Posterior cingulate gyrus (tissue), 11 donors: ENCODE data around the gene CD79A.

Experiments
- DNase-seq, 10 donors: peaks; one replicate each; pipeline versions ENCODE4 v3.0.0 to v3.0.0-alpha.2; 2020 to 2021; ENCODE audit warnings: mixed read lengths in 3 of 10
- intact Hi-C: fragments of 100-400 bp; cut with DNase I; formaldehyde crosslinking; loops from one replicate; pipeline ENCODE4 v1.15.1; 2023

CD79A gene

GRCh38 chr19:41876847-41877832 is at the start of gene CD79A:
CD79A (plus strand) TSS chr19:41877279; CDS start chr19:41877305, 26 bp downstream.
- DNase-seq: peak in 1 of 10 donors; percentile 55
- intact Hi-C loops: no loop called here

- intact Hi-C loops: no loop called here
Measured at GRCh38 chr19:41837981-41838708, 38.9 kb upstream of the CD79A start.

GRCh38 chr19:41839211-41839610 is 37.9 kb upstream of the CD79A start:
- intact Hi-C loops: no loop called here
- no peak for DNase-seq

More at GRCh38 chr19:41837981-41838708, 38.9 kb upstream of the CD79A start:
- peak in 1 of 10 donors; percentile 35 for DNase-seq

GRCh38 chr19:41843371-41843770 is 33.7 kb upstream of the CD79A start:
- intact Hi-C loops: no loop called here

GRCh38 chr19:41844601-41845000 is 32.5 kb upstream of the CD79A start, which contains the start of gene LYPD4:
LYPD4 (minus strand) TSS chr19:41844683; CDS start chr19:41839285, 5,398 bp downstream.
- intact Hi-C loops: no loop called here
- DNase-seq: no peak

More at GRCh38 chr19:41843371-41843770, 33.7 kb upstream of the CD79A start:
- DNase-seq: peak in 1 of 10 donors; percentile 12

- no peak for DNase-seq
- intact Hi-C loops: no loop called here
Measured at GRCh38 chr19:41845001-41845050, 32.3 kb upstream of the CD79A start, which contains the start of gene DMRTC2. DMRTC2 (plus strand) TSS chr19:41845042; CDS start chr19:41847429, 2,387 bp downstream.

- intact Hi-C loops: no loop called here
- DNase-seq: no peak
Measured at GRCh38 chr19:41845051-41845590, 32.0 kb upstream of the CD79A start.

GRCh38 chr19:41847351-41848105 is 29.6 kb upstream of the CD79A start:
- peak in 1 of 10 donors; percentile 39 for DNase-seq
- intact Hi-C loops: no loop called here

GRCh38 chr19:41848666-41849065 is 28.4 kb upstream of the CD79A start:
- intact Hi-C loops: no loop called here
- no peak for DNase-seq

GRCh38 chr19:41849067-41849466 is 28.0 kb upstream of the CD79A start:
- intact Hi-C loops: no loop called here

GRCh38 chr19:41850381-41850780 is 26.7 kb upstream of the CD79A start:
- intact Hi-C loops: no loop called here
- DNase-seq: peak in 1 of 10 donors; percentile 58

More at GRCh38 chr19:41849067-41849466, 28.0 kb upstream of the CD79A start:
- DNase-seq: no peak

GRCh38 chr19:41851456-41851855 is 25.6 kb upstream of the CD79A start:
- intact Hi-C loops: no loop called here

GRCh38 chr19:41853344-41853743 is 23.7 kb upstream of the CD79A start:
- peak in 1 of 10 donors; percentile 4 for DNase-seq
- intact Hi-C loops: no loop called here

More at GRCh38 chr19:41851456-41851855, 25.6 kb upstream of the CD79A start:
- DNase-seq: peak in 1 of 10 donors; percentile 5

- DNase-seq: peak in 1 of 10 donors; percentile 21
- intact Hi-C loops: no loop called here
Measured at GRCh38 chr19:41853768-41854167, 23.3 kb upstream of the CD79A start.

- intact Hi-C loops: loop anchor here (2.0 kb wide), 1 partner anchor 100 kb away; the partner anchor contains the start of gene RABAC1
Measured at GRCh38 chr19:41859213-41859617, 17.9 kb upstream of the CD79A start.

GRCh38 chr19:41859618-41860418 is 17.3 kb upstream of the CD79A start, which contains the start of gene RPS19:
RPS19 (plus strand) TSS chr19:41860255; CDS start chr19:41860775, 520 bp downstream.
- intact Hi-C loops: loop anchor here (1.0 to 5.0 kb wide), 3 partner anchors 24 to 99 kb away; partner anchors contain the start of gene RABAC1
- peak; percentile 97 to 100 (median 99) for DNase-seq

More at GRCh38 chr19:41859213-41859617, 17.9 kb upstream of the CD79A start:
- no peak for DNase-seq

- intact Hi-C loops: loop anchor here (1.0 to 5.0 kb wide), 2 partner anchors 24 to 77 kb away; no protein-coding TSS in a partner anchor
- no peak for DNase-seq
Measured at GRCh38 chr19:41860419-41861115, 16.5 kb upstream of the CD79A start.

- peak in 2 of 10 donors; percentile 8 to 14 for DNase-seq
- intact Hi-C loops: loop anchor here (5.0 kb wide), 1 partner anchor 76 kb away; no protein-coding TSS in a partner anchor
Measured at GRCh38 chr19:41861116-41861768, 15.8 kb upstream of the CD79A start.
